HCT116 (cell line): ENCODE results near the gene IL1RAPL2. TPM values are rescaled to one million over a fixed set of nuclear protein-coding genes. Genes with fewer than 3 reads are reported as not detected.

ENCODE experiments used
- ATAC-seq: fragments of 200-7000 bp; cut with Tn5 transposase; 2 replicates; pipeline ENCODE4 v1.9.1; 2020; ENCODE audit warnings: mild to moderate bottlenecking, moderate library complexity
- BruUV-seq: library from RNA; stranded (reverse); fragments of 400-500 nt; replicated peaks from 2 replicates; lab custom pipeline; 2021; lab: Mats Ljungman, UMichigan
- CTCF ChIA-PET: fragments of 300-600 bp; sonication (Branson Sonifier 250); formaldehyde crosslinking; loops from one replicate; lab custom pipeline; 2021; ENCODE audit warnings: antibody characterized with exemption; lab: Charles Lee
- POLR2A ChIA-PET: fragments of 300-600, 350-600 bp; sonication (Branson Sonifier 250); formaldehyde crosslinking; loops from one replicate; lab custom pipeline; 2021; ENCODE audit warnings: antibody characterized with exemption; lab: Charles Lee
- RAD21 ChIA-PET, 2 experiments: fragments of 300-600 bp; sonication (Branson Sonifier 250); formaldehyde crosslinking; loops; one replicate each; lab custom pipeline; 2023; ENCODE audit warnings: low total read pairs in 2 of 2; ENCODE audit not compliant: uncharacterized antibody in 2 of 2, unreplicated experiment in 2 of 2, low non-redundant PET in 1 of 2; lab: Charles Lee
- DNase-seq: peaks from one replicate; pipeline ENCODE4 v3.0.0-alpha.2; 2010; ENCODE audit warnings: low read depth, low spot score
- H2AFZ ChIP-seq: fragments of 200-600 bp; shearing (Covaris generic), sonication (generic); 2 replicates; pipeline ENCODE4 v1.6.1; 2017; ENCODE audit warnings: low read depth, mixed run types, mixed read lengths, antibody characterized with exemption, low read length; ENCODE audit not compliant: poor library complexity, severe bottlenecking
- H3K27ac ChIP-seq: 2 replicates; pipeline ENCODE4 v1.5.1; 2012; ENCODE audit warnings: low read depth, low read length
- H3K27me3 ChIP-seq: fragments of 200-600 bp; sonication (generic); 2 replicates; pipeline ENCODE4 v1.6.1; 2016; ENCODE audit warnings: mixed run types, low read length, mixed read lengths; ENCODE audit not compliant: insufficient read depth
- H3K36me3 ChIP-seq, 2 experiments: fragments of 200-500 bp in 1 of 2; fragments of 200-600 bp in 1 of 2; sonication (Bioruptor generic) in 1 of 2; sonication (generic) in 1 of 2; 2 replicates each; pipeline versions ENCODE4 v1.5.1 to v1.6.1; 2014 to 2016; ENCODE audit warnings: low read length in 2 of 2, inconsistent platforms in 1 of 2, mixed read lengths in 1 of 2, mixed run types in 1 of 2; ENCODE audit not compliant: insufficient read depth in 2 of 2, control insufficient read depth in 1 of 2
- H3K4me1 ChIP-seq, 2 experiments: fragments of 200-600 bp in 1 of 2; sonication (generic) in 1 of 2; 2 replicates each; pipeline versions ENCODE4 v1.5.1 to v1.6.1; 2012 to 2017; ENCODE audit warnings: low read length in 2 of 2, inconsistent platforms in 1 of 2, mild to moderate bottlenecking in 1 of 2, mixed read lengths in 1 of 2, mixed run types in 1 of 2, moderate library complexity in 1 of 2; ENCODE audit not compliant: insufficient read depth in 2 of 2, control insufficient read depth in 1 of 2
- H3K4me2 ChIP-seq: fragments of 200-600 bp; sonication (generic); 2 replicates; pipeline ENCODE4 v1.6.1; 2017; ENCODE audit warnings: mixed run types, low read length, mixed read lengths
- H3K4me3 ChIP-seq, 2 experiments: fragments of 200-600 bp in 1 of 2; sonication (generic) in 1 of 2; replicated peaks in 1 of 2; 2 replicates each; pipeline ENCODE4 v1.5.1; 2011 to 2016; ENCODE audit warnings: low read length in 2 of 2, control low read depth in 1 of 2, low read depth in 1 of 2, mild to moderate bottlenecking in 1 of 2, mixed read lengths in 1 of 2, mixed run types in 1 of 2
- H3K79me2 ChIP-seq: fragments of 200-600 bp; sonication (generic); 2 replicates; pipeline ENCODE4 v1.6.1; 2017; ENCODE audit warnings: mild to moderate bottlenecking, mixed run types, low read length, moderate library complexity, mixed read lengths; ENCODE audit not compliant: insufficient read depth
- H3K9ac ChIP-seq: fragments of 200-600 bp; sonication (generic); 2 replicates; pipeline ENCODE4 v1.6.1; 2016; ENCODE audit warnings: low read length, mixed read lengths
- H3K9me2 ChIP-seq: fragments of 200-600 bp; sonication (generic), shearing (Covaris generic); 2 replicates; pipeline ENCODE4 v1.6.1; 2017; ENCODE audit warnings: mixed run types, mild to moderate bottlenecking, moderate library complexity; ENCODE audit not compliant: insufficient read depth
- H3K9me3 ChIP-seq, 2 experiments: fragments of 200-500 bp in 1 of 2; fragments of 200-600 bp in 1 of 2; sonication (Bioruptor generic) in 1 of 2; sonication (generic) in 1 of 2; 2 replicates each; pipeline ENCODE4 v1.6.1; 2014 to 2017; ENCODE audit warnings: low read length in 2 of 2, mixed read lengths in 2 of 2, inconsistent platforms in 1 of 2, low read depth in 1 of 2, mild to moderate bottlenecking in 1 of 2, mixed run types in 1 of 2, moderate library complexity in 1 of 2; ENCODE audit not compliant: control insufficient read depth in 1 of 2, insufficient read depth in 1 of 2
- H4K20me1 ChIP-seq: fragments of 200-600 bp; sonication (generic), shearing (Covaris generic); 2 replicates; pipeline ENCODE4 v1.6.1; 2017; ENCODE audit warnings: mixed run types, mild to moderate bottlenecking, moderate library complexity; ENCODE audit not compliant: insufficient read depth
- CEBPB ChIP-seq: IDR thresholded peaks from 2 replicates; pipeline ENCODE4 v1.6.1; 2012; ENCODE audit warnings: low read depth
- EGR1 ChIP-seq: IDR thresholded peaks from 2 replicates; pipeline ENCODE4 v1.6.1; 2012; ENCODE audit warnings: low read depth
- ELF1 ChIP-seq: IDR thresholded peaks from 2 replicates; pipeline ENCODE4 v1.6.1; 2012; ENCODE audit warnings: low read depth, borderline replicate concordance
- EZH2 ChIP-seq: fragments of 200-600 bp; sonication (generic); IDR thresholded peaks from 2 replicates; pipeline ENCODE4 v1.6.1; 2017; ENCODE audit warnings: antibody characterized with exemption, mixed run types
- EZH2phosphoT487 ChIP-seq: fragments of 200-600 bp; IDR thresholded peaks from 2 replicates; pipeline ENCODE4 v1.6.1; 2018; ENCODE audit warnings: antibody characterized with exemption, borderline replicate concordance
- JUND ChIP-seq: IDR thresholded peaks from 2 replicates; pipeline ENCODE4 v1.6.1; 2012
- POLR2A ChIP-seq: IDR thresholded peaks from 2 replicates; pipeline ENCODE4 v1.7.0; 2011; ENCODE audit warnings: borderline replicate concordance; ENCODE audit not compliant: insufficient read depth, insufficient read length; ENCODE audit errors: extremely low read depth
- POLR2AphosphoS5 ChIP-seq: IDR thresholded peaks from 2 replicates; pipeline ENCODE4 v1.6.1; 2011; ENCODE audit warnings: mild to moderate bottlenecking, low read depth, low read length, moderate library complexity
- RAD21 ChIP-seq: IDR thresholded peaks from 2 replicates; pipeline ENCODE4 v1.6.1; 2012; ENCODE audit warnings: low read depth, mild to moderate bottlenecking
- SIN3A ChIP-seq: IDR thresholded peaks from 2 replicates; pipeline ENCODE4 v1.6.1; 2012; ENCODE audit warnings: low read depth
- SP1 ChIP-seq: IDR thresholded peaks from 2 replicates; pipeline ENCODE4 v1.6.1; 2012; ENCODE audit warnings: low read depth
- SRF ChIP-seq: IDR thresholded peaks from 2 replicates; pipeline ENCODE4 v1.6.1; 2012; ENCODE audit warnings: low read depth
- TCF7L2 ChIP-seq: IDR thresholded peaks from 2 replicates; pipeline ENCODE4 v1.7.0; 2011; ENCODE audit warnings: borderline replicate concordance, inconsistent platforms; ENCODE audit not compliant: insufficient read depth, insufficient read length; ENCODE audit errors: extremely low read depth
- YY1 ChIP-seq: IDR thresholded peaks from 2 replicates; pipeline ENCODE4 v1.6.1; 2011; ENCODE audit warnings: low read length, low read depth, moderate library complexity, mild to moderate bottlenecking; ENCODE audit not compliant: insufficient replicate concordance; ENCODE audit errors: extremely low read depth
- ZFX ChIP-seq: fragments of 450-650 bp; IDR thresholded peaks from 2 replicates; pipeline ENCODE4 v1.6.1; 2017
- ZNF274 ChIP-seq: fragments of 200-500 bp; sonication (Bioruptor generic); IDR thresholded peaks from 2 replicates; pipeline ENCODE4 v1.6.1; 2014; ENCODE audit warnings: mild to moderate bottlenecking, low read depth, low read length, inconsistent platforms
- intact Hi-C: fragments of 100-400 bp; cut with micrococcal nuclease; formaldehyde crosslinking; loops from 2 replicates; pipeline ENCODE4 v1.10.0; 2022
- total RNA-seq: library from RNA; stranded (reverse); gene quantifications from one replicate; pipeline ENCODE4 v1.2.1, GENCODE V29; 2021; ENCODE audit not compliant: unreplicated experiment
- TF ChIP-seq, protein P1 (sequence below): IDR thresholded peaks from 2 replicates; pipeline ENCODE4 v1.6.1; 2012; ENCODE audit warnings: low read depth
- TF ChIP-seq, protein P2 (sequence below): IDR thresholded peaks from 2 replicates; pipeline ENCODE4 v1.6.1; 2012
- TF ChIP-seq, protein P3 (sequence below): IDR thresholded peaks from 2 replicates; pipeline ENCODE4 v1.6.1; 2012
- TF ChIP-seq, protein P4 (sequence below), 3 experiments: fragments of 200-600 bp in 1 of 3; sonication (generic) in 1 of 3; IDR thresholded peaks in 2 of 3; conservative IDR thresholded peaks in 1 of 3; 2 replicates each; pipeline ENCODE4 v1.5.1; 2012 to 2017; ENCODE audit warnings: low read depth in 2 of 3, low read length in 2 of 3, antibody characterized with exemption in 1 of 3, borderline replicate concordance in 1 of 3, control low read depth in 1 of 3, mild to moderate bottlenecking in 1 of 3, mixed read lengths in 1 of 3, mixed run types in 1 of 3, moderate library complexity in 1 of 3; ENCODE audit not compliant: insufficient read depth in 1 of 3

The IL1RAPL2 gene
- total RNA-seq, 1 experiment from 2014 or later, result not detected

DNA sequence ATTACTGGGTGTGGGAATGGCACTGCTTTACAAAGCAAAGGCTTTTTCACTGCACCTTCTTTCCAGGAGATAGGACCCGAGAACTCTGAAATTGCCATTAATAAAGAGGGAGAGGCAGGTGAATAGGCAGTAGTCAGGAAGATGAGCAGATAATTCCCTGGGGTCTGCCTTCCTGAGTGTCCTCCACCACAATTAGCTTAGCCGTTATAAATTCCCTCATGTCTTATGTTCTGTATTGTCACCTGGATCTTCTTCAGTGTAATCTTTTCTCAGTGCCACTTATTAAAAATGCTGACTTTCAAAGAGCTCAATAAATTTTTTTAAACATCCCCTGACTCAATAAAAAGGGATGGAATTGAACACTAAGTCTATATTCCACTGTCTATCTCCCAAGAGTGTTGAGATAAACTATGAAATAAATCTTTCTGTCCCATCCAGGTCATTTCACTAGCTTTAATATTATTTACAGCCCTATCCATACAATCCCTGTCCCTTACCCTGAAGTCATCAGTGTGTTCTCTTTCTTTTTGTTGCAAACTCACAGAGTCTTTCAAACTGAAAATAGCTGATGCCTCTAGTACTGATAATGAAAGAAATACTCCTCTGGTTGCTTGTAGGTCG is 984.2 kb downstream of the IL1RAPL2 start:
- RAD21 ChIA-PET, result no interaction called here
- Histone ChIP-seq H3K9ac (no peak overlapping the region), H3K9me2 (no peaks in the 10 kb centered on the region), H4K20me1 (no peaks in the 10 kb centered on the region), H3K4me2 (no peak overlapping the region), H3K9me3 (no peaks in the 10 kb centered on the region)
- no TSS peak for BruUV-seq
- no peak for TF ChIP-seq ZNF274
- TF ChIP-seq ZFX, result no peak
- TF ChIP-seq POLR2AphosphoS5, result no peak
- TF ChIP-seq, protein P1, sequence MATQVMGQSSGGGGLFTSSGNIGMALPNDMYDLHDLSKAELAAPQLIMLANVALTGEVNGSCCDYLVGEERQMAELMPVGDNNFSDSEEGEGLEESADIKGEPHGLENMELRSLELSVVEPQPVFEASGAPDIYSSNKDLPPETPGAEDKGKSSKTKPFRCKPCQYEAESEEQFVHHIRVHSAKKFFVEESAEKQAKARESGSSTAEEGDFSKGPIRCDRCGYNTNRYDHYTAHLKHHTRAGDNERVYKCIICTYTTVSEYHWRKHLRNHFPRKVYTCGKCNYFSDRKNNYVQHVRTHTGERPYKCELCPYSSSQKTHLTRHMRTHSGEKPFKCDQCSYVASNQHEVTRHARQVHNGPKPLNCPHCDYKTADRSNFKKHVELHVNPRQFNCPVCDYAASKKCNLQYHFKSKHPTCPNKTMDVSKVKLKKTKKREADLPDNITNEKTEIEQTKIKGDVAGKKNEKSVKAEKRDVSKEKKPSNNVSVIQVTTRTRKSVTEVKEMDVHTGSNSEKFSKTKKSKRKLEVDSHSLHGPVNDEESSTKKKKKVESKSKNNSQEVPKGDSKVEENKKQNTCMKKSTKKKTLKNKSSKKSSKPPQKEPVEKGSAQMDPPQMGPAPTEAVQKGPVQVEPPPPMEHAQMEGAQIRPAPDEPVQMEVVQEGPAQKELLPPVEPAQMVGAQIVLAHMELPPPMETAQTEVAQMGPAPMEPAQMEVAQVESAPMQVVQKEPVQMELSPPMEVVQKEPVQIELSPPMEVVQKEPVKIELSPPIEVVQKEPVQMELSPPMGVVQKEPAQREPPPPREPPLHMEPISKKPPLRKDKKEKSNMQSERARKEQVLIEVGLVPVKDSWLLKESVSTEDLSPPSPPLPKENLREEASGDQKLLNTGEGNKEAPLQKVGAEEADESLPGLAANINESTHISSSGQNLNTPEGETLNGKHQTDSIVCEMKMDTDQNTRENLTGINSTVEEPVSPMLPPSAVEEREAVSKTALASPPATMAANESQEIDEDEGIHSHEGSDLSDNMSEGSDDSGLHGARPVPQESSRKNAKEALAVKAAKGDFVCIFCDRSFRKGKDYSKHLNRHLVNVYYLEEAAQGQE, result no peak
- no peak for TF ChIP-seq RAD21
- TF ChIP-seq EGR1, result no peak
- TF ChIP-seq ELF1, result no peak
- no peak for TF ChIP-seq POLR2A
- no peak for TF ChIP-seq CEBPB
- TF ChIP-seq SIN3A, result no peak
- TF ChIP-seq SP1, result no peak
- no peak for TF ChIP-seq YY1
- TF ChIP-seq TCF7L2, result no peak
- TF ChIP-seq, protein P2, sequence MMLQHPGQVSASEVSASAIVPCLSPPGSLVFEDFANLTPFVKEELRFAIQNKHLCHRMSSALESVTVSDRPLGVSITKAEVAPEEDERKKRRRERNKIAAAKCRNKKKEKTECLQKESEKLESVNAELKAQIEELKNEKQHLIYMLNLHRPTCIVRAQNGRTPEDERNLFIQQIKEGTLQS, result no peak
- TF ChIP-seq SRF, result no peak
- TF ChIP-seq, protein P3, sequence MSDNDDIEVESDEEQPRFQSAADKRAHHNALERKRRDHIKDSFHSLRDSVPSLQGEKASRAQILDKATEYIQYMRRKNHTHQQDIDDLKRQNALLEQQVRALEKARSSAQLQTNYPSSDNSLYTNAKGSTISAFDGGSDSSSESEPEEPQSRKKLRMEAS, result no peak
- TF ChIP-seq EZH2, result no peak
- TF ChIP-seq JUND, result no peak
- TF ChIP-seq EZH2phosphoT487, result no peak
- TF ChIP-seq, protein P4, sequence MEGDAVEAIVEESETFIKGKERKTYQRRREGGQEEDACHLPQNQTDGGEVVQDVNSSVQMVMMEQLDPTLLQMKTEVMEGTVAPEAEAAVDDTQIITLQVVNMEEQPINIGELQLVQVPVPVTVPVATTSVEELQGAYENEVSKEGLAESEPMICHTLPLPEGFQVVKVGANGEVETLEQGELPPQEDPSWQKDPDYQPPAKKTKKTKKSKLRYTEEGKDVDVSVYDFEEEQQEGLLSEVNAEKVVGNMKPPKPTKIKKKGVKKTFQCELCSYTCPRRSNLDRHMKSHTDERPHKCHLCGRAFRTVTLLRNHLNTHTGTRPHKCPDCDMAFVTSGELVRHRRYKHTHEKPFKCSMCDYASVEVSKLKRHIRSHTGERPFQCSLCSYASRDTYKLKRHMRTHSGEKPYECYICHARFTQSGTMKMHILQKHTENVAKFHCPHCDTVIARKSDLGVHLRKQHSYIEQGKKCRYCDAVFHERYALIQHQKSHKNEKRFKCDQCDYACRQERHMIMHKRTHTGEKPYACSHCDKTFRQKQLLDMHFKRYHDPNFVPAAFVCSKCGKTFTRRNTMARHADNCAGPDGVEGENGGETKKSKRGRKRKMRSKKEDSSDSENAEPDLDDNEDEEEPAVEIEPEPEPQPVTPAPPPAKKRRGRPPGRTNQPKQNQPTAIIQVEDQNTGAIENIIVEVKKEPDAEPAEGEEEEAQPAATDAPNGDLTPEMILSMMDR (IDR thresholded peaks at IDR 0.05 in 2 of 3, conservative IDR thresholded peaks at IDR 0.05 in 1 of 3; ENCODE audit: borderline replicate concordance in 1 of 3, insufficient read depth in 1 of 3, low read depth in 2 of 3, low read length in 2 of 3), result no peak
- TF ChIP-seq, all 23 proteins: peak for 0
- Histone ChIP-seq H3K27ac (no peak overlapping the region), H3K27me3 (no peaks in the 10 kb centered on the region), H3K36me3 (no peaks in the 10 kb centered on the region), H2AFZ (no peak overlapping the region), H3K79me2 (no peaks in the 10 kb centered on the region), H3K4me3 (no peak overlapping the region), H3K4me1 (no peaks in the 10 kb centered on the region)
- intact Hi-C loops, result no loop called here
- ChIA-PET CTCF (no interaction called here), POLR2A (no interaction called here)
- no peak for ATAC-seq
- no peak for DNase-seq
